Activated CD8-positive, alpha-beta memory T cell treated with anti-CD3 and anti-CD28 coated beads for 36 hours (primary cell): ENCODE results near the gene JUP. TPM values are rescaled to one million over a fixed set of nuclear protein-coding genes. Genes with fewer than 3 reads are reported as not detected.

ENCODE experiments used
- CTCF ChIA-PET: fragments of 350-600 bp; sonication (Branson Sonifier 250); formaldehyde crosslinking; loops from one replicate; lab custom pipeline; 2021; ENCODE audit warnings: antibody characterized with exemption; lab: Charles Lee
- POLR2A ChIA-PET: fragments of 350-600 bp; sonication (Branson Sonifier 250); formaldehyde crosslinking; loops from one replicate; lab custom pipeline; 2021; ENCODE audit warnings: antibody characterized with exemption; lab: Charles Lee
- total RNA-seq, 2 experiments: library from RNA; stranded (reverse); gene quantifications; one replicate each; pipeline ENCODE4 v1.2.3, GENCODE V29; 2021

The JUP gene
- total RNA-seq, 2 experiments from 2014 or later, result 0.42 to 0.55 TPM

DNA sequence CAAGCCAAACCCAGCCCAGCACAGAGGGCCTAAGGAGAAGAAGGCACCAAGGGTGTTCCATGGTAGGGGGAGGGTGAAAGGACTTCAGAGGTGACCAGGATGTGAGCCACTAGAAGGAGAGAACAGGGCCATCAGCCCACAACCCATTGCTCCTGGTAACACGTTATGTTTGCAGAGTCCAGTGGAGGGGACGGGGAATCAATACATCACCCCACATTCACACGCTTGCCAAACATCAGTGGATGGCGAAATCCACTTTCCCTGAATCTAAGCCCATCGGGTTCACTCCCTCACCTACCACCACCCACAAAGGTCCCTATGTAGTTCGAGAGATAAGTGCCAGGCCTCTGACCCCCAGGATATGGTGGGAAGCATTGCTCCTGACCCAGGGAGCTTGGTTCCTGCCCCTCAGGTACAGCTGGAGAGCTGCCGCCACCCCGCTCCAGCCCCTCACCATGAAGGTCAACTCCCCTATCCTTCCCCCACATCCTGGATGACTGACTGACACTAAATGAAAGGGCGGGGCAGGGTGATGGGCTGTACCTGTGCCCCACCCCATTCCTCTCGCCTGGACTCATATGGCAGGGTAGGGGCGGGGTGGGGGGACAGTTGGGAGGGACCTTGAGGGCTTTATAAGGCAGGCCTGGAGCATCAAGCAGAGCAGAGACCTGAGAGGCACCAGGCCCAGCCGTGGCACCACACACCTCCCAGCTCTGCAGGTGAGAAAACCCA, 74.7 kb downstream of the JUP start, which contains the start of gene GAST:
GAST (plus strand) TSS at position 663 of the 732 bp plus-strand sequence. CDS start 3,106 bp downstream, outside the sequence.
- ChIA-PET CTCF (interaction anchor here (0.5 kb wide), 1 partner anchor 21 kb away, joined by 3 read pairs; no protein-coding TSS in a partner anchor), POLR2A (no interaction called here)

DNA sequence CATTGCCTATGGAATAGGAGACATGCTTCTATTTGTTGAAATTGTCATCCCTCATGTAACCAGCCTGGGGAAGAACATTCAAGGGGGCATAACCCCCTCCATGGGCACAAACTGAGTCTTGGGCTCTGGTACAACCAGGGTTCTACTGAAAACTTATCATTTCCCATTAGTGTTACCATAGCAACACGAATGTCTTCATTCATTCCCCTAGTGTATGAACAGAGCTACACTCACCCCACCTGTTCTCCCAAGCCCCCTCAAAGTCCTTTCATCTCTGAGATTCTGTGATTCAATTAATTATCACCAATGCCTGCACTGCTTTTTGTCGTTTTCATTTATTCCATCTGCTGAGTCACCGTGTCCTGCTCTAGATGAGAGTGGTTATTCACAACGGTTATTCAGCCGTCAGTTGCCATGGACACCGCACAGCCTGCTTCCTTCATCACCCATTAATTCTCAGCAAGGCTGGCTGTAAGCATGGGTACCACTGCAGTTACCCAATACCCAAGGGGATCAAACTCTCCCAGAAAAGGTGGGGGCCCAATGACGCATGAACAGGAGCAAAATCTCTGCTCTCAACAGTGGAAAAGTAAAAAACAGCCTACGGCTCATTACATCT, 75.9 kb downstream of the JUP start:
- ChIA-PET POLR2A (no interaction called here), CTCF (interaction anchor here (1.0 to 1.9 kb wide), 2 partner anchors 15 to 25 kb away, joined by 3 to 7 read pairs; no protein-coding TSS in a partner anchor)

DNA sequence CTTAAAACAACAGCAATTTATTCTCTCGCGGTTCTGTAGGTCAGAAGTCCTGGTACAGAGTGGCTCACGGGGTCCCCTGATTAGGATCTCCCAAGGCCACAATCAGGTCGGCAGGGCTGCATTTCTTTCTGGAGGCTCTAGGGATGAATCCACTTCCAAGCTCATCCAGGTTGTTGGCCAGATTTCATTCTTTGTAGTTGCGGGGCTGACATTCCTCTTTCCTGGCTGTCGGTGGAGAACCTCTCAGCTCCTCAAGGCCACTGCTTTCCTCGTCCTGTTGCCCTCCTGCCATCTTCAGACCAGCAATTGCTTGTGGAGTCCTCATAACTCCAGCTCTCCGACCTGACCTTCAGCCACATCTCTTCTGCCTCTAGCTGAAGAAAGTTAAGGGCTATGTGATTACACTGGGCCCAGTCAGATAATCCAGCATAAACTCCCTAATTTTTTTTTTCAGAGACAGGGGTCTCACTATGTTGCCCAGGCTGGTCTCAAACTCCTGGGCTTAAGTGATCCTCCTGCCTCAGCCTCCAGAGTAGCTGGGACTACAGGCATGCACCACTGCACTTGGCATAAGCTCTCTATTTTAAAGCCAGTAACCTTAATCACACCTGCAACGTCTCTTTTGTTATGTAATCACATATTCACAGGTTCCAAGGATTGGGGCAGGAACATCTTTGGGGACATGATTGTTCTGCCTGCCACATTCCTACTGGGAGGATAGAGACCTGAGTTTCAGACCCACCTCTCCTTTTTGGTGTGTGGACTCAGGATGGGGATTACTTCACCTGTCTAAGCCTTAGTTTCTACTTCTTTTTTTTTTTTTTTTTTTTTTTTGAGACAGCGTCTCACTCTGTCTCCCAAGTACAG, 78.5 kb downstream of the JUP start:
- CTCF ChIA-PET, result interaction anchor here (0.6 to 1.0 kb wide), 2 partner anchors 8 to 59 kb away, joined by 3 to 5 read pairs; no protein-coding TSS in a partner anchor
- POLR2A ChIA-PET, result no interaction called here

DNA sequence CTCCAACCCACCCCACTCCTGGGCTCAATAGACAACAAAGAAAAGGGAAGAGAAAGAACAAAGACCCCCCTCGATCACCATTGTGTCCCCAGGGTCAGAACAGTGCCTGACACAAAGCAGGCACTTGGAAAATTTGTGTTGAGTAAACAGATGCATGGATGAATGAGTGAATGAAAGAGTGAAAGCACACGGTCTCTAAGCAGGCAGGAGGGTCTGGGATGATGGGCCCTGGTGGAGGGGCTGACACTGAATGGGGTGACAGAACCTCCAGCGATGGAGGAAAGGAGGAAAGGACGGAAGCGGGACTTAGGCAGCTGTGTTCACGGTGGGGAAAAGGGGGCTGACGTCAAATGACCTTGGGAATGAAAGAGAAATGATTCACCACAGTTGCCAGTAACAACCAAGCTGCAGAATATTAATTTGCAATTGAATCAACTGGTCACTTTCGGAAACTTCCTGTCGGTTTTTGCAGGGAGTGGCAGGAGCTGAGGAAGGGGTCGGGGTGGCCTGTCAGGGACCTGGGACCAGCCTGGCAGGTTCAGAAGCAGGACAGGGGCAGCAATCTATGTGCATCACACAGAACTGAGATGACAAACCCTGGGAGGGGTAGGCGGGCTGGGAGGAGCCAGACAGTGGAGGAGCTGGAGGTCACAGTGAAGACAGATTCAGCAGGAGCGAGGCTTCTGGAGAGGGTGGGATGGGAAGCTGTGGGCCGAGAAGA, 81.1 kb downstream of the JUP start:
- ChIA-PET CTCF (interaction anchor here (1.8 kb wide), 1 partner anchor 10 kb away, joined by 8 read pairs; no protein-coding TSS in a partner anchor), POLR2A (no interaction called here)

Other genes with a start within 250 kb of the JUP start
- gene KRT9, start 214.7 kb downstream of the JUP start, total RNA-seq, result not detected
- gene KRT14, start 199.8 kb downstream of the JUP start, total RNA-seq, result not detected
- not detected for gene KRT16, start 173.9 kb downstream of the JUP start, total RNA-seq
- under 1 TPM in 1 of 2 experiments, not detected in 1; 0.27 TPM for gene KRT17, start 162.1 kb downstream of the JUP start, total RNA-seq
- 1,000 to 10,000 TPM; 1,395 to 1,415 TPM for gene EIF1, start 97.8 kb downstream of the JUP start, total RNA-seq
- not detected for gene GAST, start 74.4 kb downstream of the JUP start, total RNA-seq
- under 1 TPM; 0.10 to 0.25 TPM for gene HAP1, start 52.1 kb downstream of the JUP start, total RNA-seq
- 1 to 10 TPM; 3.3 to 3.7 TPM for gene P3H4, start 25.2 kb upstream of the JUP start, total RNA-seq
- 1 to 10 TPM; 1.7 to 2.1 TPM for gene FKBP10, start 26.3 kb upstream of the JUP start, total RNA-seq
- gene NT5C3B, start 49.5 kb upstream of the JUP start, total RNA-seq, result 10 to 100 TPM; 53.0 to 56.0 TPM
- gene KLHL10, start 51.1 kb upstream of the JUP start, total RNA-seq, result under 1 TPM; 0.08 to 0.17 TPM
- gene KLHL11, start 78.7 kb upstream of the JUP start, total RNA-seq, result 10 to 100 TPM; 23.2 to 23.8 TPM
- gene ACLY, start 132.2 kb upstream of the JUP start, total RNA-seq, result 100 to 1,000 TPM; 204 to 215 TPM
- under 1 TPM; 0.27 to 0.38 TPM for gene ODAD4, start 143.9 kb upstream of the JUP start, total RNA-seq
- gene CNP, start 180.1 kb upstream of the JUP start, total RNA-seq, result 10 to 100 TPM; 66.8 to 67.6 TPM
- 100 to 1,000 TPM in 1 of 2 experiments, 10 to 100 TPM in 1; 99.1 to 108 TPM for gene DNAJC7, start 230.7 kb upstream of the JUP start, total RNA-seq
- 10 to 100 TPM; 27.1 to 29.6 TPM for gene NKIRAS2, start 233.4 kb upstream of the JUP start, total RNA-seq